Mesodermal cell (in vitro differentiated cells): ENCODE data around the gene TOP1.

Experiments
- H3K27ac ChIP-seq: 2 replicates; pipeline ENCODE4 v1.7.0; 2013; ENCODE audit warnings: mild to moderate bottlenecking, low read depth, low read length, moderate library complexity; ENCODE audit not compliant: severe bottlenecking
- H3K36me3 ChIP-seq: 2 replicates; pipeline ENCODE4 v1.7.1; 2013; ENCODE audit warnings: mild to moderate bottlenecking, low read length, moderate library complexity; ENCODE audit not compliant: control insufficient read depth, insufficient read depth
- H3K4me1 ChIP-seq: one replicate; pipeline ENCODE4 v1.7.1; 2013; ENCODE audit warnings: mild to moderate bottlenecking, low read length; ENCODE audit not compliant: insufficient read depth, control insufficient read depth, poor library complexity, severe bottlenecking
- H3K4me3 ChIP-seq: 2 replicates; pipeline ENCODE4 v1.7.0; 2013; ENCODE audit warnings: low read length, control low read depth, mild to moderate bottlenecking; ENCODE audit not compliant: insufficient read depth, poor library complexity, severe bottlenecking; ENCODE audit errors: extremely low read depth
- H3K9me3 ChIP-seq: 2 replicates; pipeline ENCODE4 v1.7.1; 2013; ENCODE audit warnings: mild to moderate bottlenecking, low read length, moderate library complexity; ENCODE audit not compliant: control insufficient read depth
- WGBS, 2 experiments: methylation state at CpG; one replicate each; pipeline ENCODE4 v1.1.5; 2013; ENCODE audit warnings: missing lambda C conversion rate in 2 of 2; ENCODE audit not compliant: insufficient coverage in 2 of 2; 5-methylcytosine and 5-hydroxymethylcytosine counted together

TOP1 gene

GRCh38 chr20:41133709-41134361 lies 105.2 kb downstream of the TOP1 start:
- Histone ChIP-seq H3K9me3 (no peaks in the 10 kb centered on the region), H3K27ac (no peak overlapping the region), H3K4me1 (peaks cover 8% of the 10 kb centered on the region), H3K36me3 (peaks cover 9% of the 10 kb centered on the region), H3K4me3 (no peak overlapping the region)
- WGBS, 2 experiments: 93 to 97% methylated on average over 4 to 7 of the region's 7 CpGs

GRCh38 chr20:41134362-41135186 lies 106.0 kb downstream of the TOP1 start:
- 82 to 89% methylated on average over 6 of the region's 9 CpGs for WGBS, 2 experiments
- H3K9me3 ChIP-seq: no peaks in the 10 kb centered on the region
- H3K27ac ChIP-seq: no peak overlapping the region
- H3K4me1 ChIP-seq: peaks cover 15% of the 10 kb centered on the region
- peaks cover 16% of the 10 kb centered on the region for H3K36me3 ChIP-seq
- H3K4me3 ChIP-seq: no peak overlapping the region

- peaks cover 13% of the 10 kb centered on the region for H3K36me3 ChIP-seq
- H3K9me3 ChIP-seq: no peaks in the 10 kb centered on the region
- no peak overlapping the region for H3K4me3 ChIP-seq
- peaks cover 23% of the 10 kb centered on the region for H3K4me1 ChIP-seq
- 20 to 21% methylated on average over 9 to 10 of the region's 13 CpGs for WGBS, 2 experiments
- H3K27ac ChIP-seq: no peak overlapping the region
These were observed 106.7 kb downstream of the TOP1 start for GRCh38 chr20:41135187-41135887.

GRCh38 chr20:41135888-41136679 lies 107.5 kb downstream of the TOP1 start:
- peaks cover 30% of the 10 kb centered on the region for H3K4me1 ChIP-seq
- H3K9me3 ChIP-seq: no peaks in the 10 kb centered on the region
- 35 to 45% methylated on average over 18 to 22 of the region's 23 CpGs for WGBS, 2 experiments
- H3K27ac ChIP-seq: peak overlapping the region; percentile 96
- H3K4me3 ChIP-seq: peak overlapping the region; percentile 81
- peaks cover 18% of the 10 kb centered on the region for H3K36me3 ChIP-seq

GRCh38 chr20:41136680-41137613 lies 108.3 kb downstream of the TOP1 start, which contains the start of gene PLCG1:
PLCG1 (plus strand) TSS chr20:41137543; CDS start chr20:41137642, 99 bp downstream.
- H3K4me3 ChIP-seq: peak within 1 kb of the TSS; percentile 81
- WGBS, 2 experiments: 0% methylated on average over 86 to 113 of the region's 121 CpGs
- peak within 1 kb of the TSS; percentile 96 for H3K27ac ChIP-seq
- H3K4me1 ChIP-seq: peaks cover 39% of the 10 kb centered on the region
- no peaks in the 10 kb centered on the region for H3K9me3 ChIP-seq
- peaks cover 23% of the 10 kb centered on the region for H3K36me3 ChIP-seq

GRCh38 chr20:41137614-41138474 lies 109.2 kb downstream of the TOP1 start:
- H3K27ac ChIP-seq: peak overlapping the region; percentile 96
- 0 to 1% methylated on average over 51 to 60 of the region's 66 CpGs for WGBS, 2 experiments
- peaks cover 42% of the 10 kb centered on the region for H3K4me1 ChIP-seq
- peak overlapping the region; percentile 81 for H3K4me3 ChIP-seq
- H3K9me3 ChIP-seq: no peaks in the 10 kb centered on the region
- H3K36me3 ChIP-seq: peaks cover 27% of the 10 kb centered on the region

GRCh38 chr20:41138475-41139226 lies 110.0 kb downstream of the TOP1 start:
- H3K4me1 ChIP-seq: peaks cover 42% of the 10 kb centered on the region
- WGBS, 2 experiments: 13 to 16% methylated on average over 10 of the region's 12 CpGs
- H3K36me3 ChIP-seq: peaks cover 28% of the 10 kb centered on the region
- H3K27ac ChIP-seq: peak overlapping the region; percentile 96
- H3K4me3 ChIP-seq: peak overlapping the region; percentile 81
- no peaks in the 10 kb centered on the region for H3K9me3 ChIP-seq

GRCh38 chr20:41139227-41140093 lies 110.8 kb downstream of the TOP1 start:
- H3K4me1 ChIP-seq: peaks cover 42% of the 10 kb centered on the region
- peak overlapping the region; percentile 81 for H3K4me3 ChIP-seq
- 80 to 89% methylated on average over 2 of the region's 5 CpGs for WGBS, 2 experiments
- peaks cover 36% of the 10 kb centered on the region for H3K36me3 ChIP-seq
- H3K27ac ChIP-seq: no peak overlapping the region
- H3K9me3 ChIP-seq: no peaks in the 10 kb centered on the region
